Neural cell (in vitro differentiated cells): ENCODE results near the gene ZNF92. TPM values are rescaled to one million over a fixed set of nuclear protein-coding genes. Genes with fewer than 3 reads are reported as not detected.
"Not testable (repeated sequence)": the region's sequence is repeated elsewhere in the genome, so short reads cannot be mapped to it uniquely, and the experiment has no call there.

ENCODE experiments used
- H2AFZ ChIP-seq: fragments of 200-600, 300-800 bp; sonication (generic), shearing (Covaris generic); 2 replicates; pipeline ENCODE4 v1.6.0; 2014; ENCODE audit warnings: low read depth, mild to moderate bottlenecking, antibody characterized with exemption, low read length, moderate library complexity
- H3F3A ChIP-seq: fragments of 200-600 bp; shearing (Covaris generic); 2 replicates; pipeline ENCODE4 v1.6.1; 2016; ENCODE audit warnings: mild to moderate bottlenecking, moderate library complexity, mixed read lengths, antibody characterized with exemption, low read length; ENCODE audit not compliant: insufficient read depth, poor library complexity, severe bottlenecking
- H3K27ac ChIP-seq: fragments of 200-600, 300-800 bp; sonication (generic), shearing (Covaris generic); 2 replicates; pipeline ENCODE4 v1.5.1; 2014; ENCODE audit warnings: mild to moderate bottlenecking, low read length, moderate library complexity
- H3K27me3 ChIP-seq: fragments of 300-800, 200-600 bp; sonication (generic), shearing (Covaris generic); 2 replicates; pipeline ENCODE4 v1.6.0; 2014; ENCODE audit warnings: mild to moderate bottlenecking, low read depth, low read length, moderate library complexity; ENCODE audit not compliant: insufficient read depth
- H3K36me3 ChIP-seq: fragments of 300-800, 200-600 bp; sonication (generic), shearing (Covaris generic); 2 replicates; pipeline ENCODE4 v1.5.1; 2014; ENCODE audit warnings: mild to moderate bottlenecking, antibody characterized with exemption, low read length, moderate library complexity; ENCODE audit not compliant: insufficient read depth
- H3K4me2 ChIP-seq: fragments of 300-800, 200-600 bp; sonication (generic), shearing (Covaris generic); 2 replicates; pipeline ENCODE4 v1.6.0; 2014; ENCODE audit warnings: mild to moderate bottlenecking, low read length
- H3K4me3 ChIP-seq: fragments of 300-800, 200-600 bp; sonication (generic), shearing (Covaris generic); 2 replicates; pipeline ENCODE4 v1.5.1; 2014; ENCODE audit warnings: mild to moderate bottlenecking, low read length, moderate library complexity
- H3K79me2 ChIP-seq: fragments of 200-600 bp; shearing (Covaris generic); replicated peaks from 2 replicates; pipeline ENCODE4 v1.6.0; 2014; ENCODE audit warnings: mild to moderate bottlenecking, low read length, moderate library complexity; ENCODE audit not compliant: insufficient read depth
- H3K9ac ChIP-seq: fragments of 300-800, 200-600 bp; sonication (generic), shearing (Covaris generic); 2 replicates; pipeline ENCODE4 v1.6.1; 2016; ENCODE audit warnings: mild to moderate bottlenecking, low read length, mixed read lengths
- H3K9me2 ChIP-seq: fragments of 200-600 bp; shearing (Covaris generic); 2 replicates; pipeline ENCODE4 v1.6.1; 2016; ENCODE audit warnings: mild to moderate bottlenecking, low read length, mixed read lengths; ENCODE audit not compliant: insufficient read depth
- H3K9me3 ChIP-seq: fragments of 200-600, 300-800 bp; sonication (generic), shearing (Covaris generic); 2 replicates; pipeline ENCODE4 v1.6.1; 2016; ENCODE audit warnings: mild to moderate bottlenecking, mixed run types, low read length, moderate library complexity, mixed read lengths
- H4K20me1 ChIP-seq: fragments of 200-600 bp; shearing (Covaris generic); 2 replicates; pipeline ENCODE4 v1.6.1; 2016; ENCODE audit warnings: mild to moderate bottlenecking, mixed run types; ENCODE audit not compliant: insufficient read depth
- EP300 ChIP-seq: fragments of 450-650 bp; conservative IDR thresholded peaks from 2 replicates; pipeline ENCODE4 v1.6.1; 2014; ENCODE audit warnings: antibody characterized with exemption, mild to moderate bottlenecking, moderate library complexity; ENCODE audit not compliant: poor library complexity, severe bottlenecking
- EZH2 ChIP-seq: fragments of 200-600, 300-800 bp; shearing (Covaris generic), sonication (generic); IDR thresholded peaks from 2 replicates; pipeline ENCODE4 v1.6.1; 2014; ENCODE audit warnings: antibody characterized with exemption, low read length, borderline replicate concordance, mild to moderate bottlenecking; ENCODE audit not compliant: insufficient read depth, poor library complexity, severe bottlenecking
- MXI1 ChIP-seq: fragments of 450-650 bp; conservative IDR thresholded peaks from 2 replicates; pipeline ENCODE4 v1.6.1; 2014; ENCODE audit warnings: antibody characterized with exemption, mild to moderate bottlenecking; ENCODE audit not compliant: poor library complexity, severe bottlenecking
- POLR2AphosphoS5 ChIP-seq: IDR thresholded peaks from 2 replicates; pipeline ENCODE4 v1.6.1; 2012
- RAD21 ChIP-seq: fragments of 450-650 bp; conservative IDR thresholded peaks from 2 replicates; pipeline ENCODE4 v1.6.1; 2014; ENCODE audit warnings: antibody characterized with exemption, mild to moderate bottlenecking, moderate library complexity
- REST ChIP-seq: IDR thresholded peaks from 2 replicates; pipeline ENCODE4 v1.6.1; 2012; ENCODE audit warnings: borderline replicate concordance
- SMC3 ChIP-seq: fragments of 450-650 bp; conservative IDR thresholded peaks from 2 replicates; pipeline ENCODE4 v1.6.1; 2014; ENCODE audit warnings: antibody characterized with exemption, mild to moderate bottlenecking, moderate library complexity; ENCODE audit not compliant: poor library complexity
- TAF1 ChIP-seq: IDR thresholded peaks from 2 replicates; pipeline ENCODE4 v1.6.1; 2012; ENCODE audit warnings: low read depth
- polyA plus RNA-seq: library from polyadenylated mRNA; depleted of rRNA; stranded (reverse); fragments of >200 nt; gene quantifications from 2 replicates; pipeline ENCODE4 v1.2.3, GENCODE V29; 2014
- TF ChIP-seq, protein P1 (sequence below): fragments of 450-650 bp; IDR thresholded peaks from 2 replicates; pipeline ENCODE4 v1.5.1; 2014; ENCODE audit warnings: antibody characterized with exemption, mild to moderate bottlenecking, moderate library complexity; ENCODE audit not compliant: poor library complexity, severe bottlenecking

ZNF92 gene
- polyA plus RNA-seq, 1 donor from 2014 or later, result 23.2 TPM

- Histone ChIP-seq H3K4me2 (no peak overlapping the region), H3K36me3 (no peaks in the 10 kb centered on the region), H3K27me3 (no peaks in the 10 kb centered on the region), H3K9me2 (no peaks in the 10 kb centered on the region), H3K27ac (no peak overlapping the region), H2AFZ (no peak overlapping the region), H3K9me3 (no peaks in the 10 kb centered on the region), H3F3A (no peaks in the 10 kb centered on the region), H4K20me1 (no peaks in the 10 kb centered on the region), H3K9ac (no peak overlapping the region), H3K79me2 (no peaks in the 10 kb centered on the region), H3K4me3 (no peak overlapping the region)
- no peak for TF ChIP-seq MXI1
- no peak for TF ChIP-seq TAF1
- TF ChIP-seq REST, result no peak
Observed at GRCh38 chr7:65444899-65445823, 71.5 kb downstream of the ZNF92 start.

GRCh38 chr7:65447041-65447440 lies 73.4 kb downstream of the ZNF92 start:
- not testable (repeated sequence) for H3K9me3 ChIP-seq, H3K4me3 ChIP-seq, H3K9ac ChIP-seq, H3K4me2 ChIP-seq, H3K9me2 ChIP-seq, H3K27ac ChIP-seq, H3F3A ChIP-seq, H3K79me2 ChIP-seq, H4K20me1 ChIP-seq, H3K36me3 ChIP-seq, H2AFZ ChIP-seq, H3K27me3 ChIP-seq

DNA sequence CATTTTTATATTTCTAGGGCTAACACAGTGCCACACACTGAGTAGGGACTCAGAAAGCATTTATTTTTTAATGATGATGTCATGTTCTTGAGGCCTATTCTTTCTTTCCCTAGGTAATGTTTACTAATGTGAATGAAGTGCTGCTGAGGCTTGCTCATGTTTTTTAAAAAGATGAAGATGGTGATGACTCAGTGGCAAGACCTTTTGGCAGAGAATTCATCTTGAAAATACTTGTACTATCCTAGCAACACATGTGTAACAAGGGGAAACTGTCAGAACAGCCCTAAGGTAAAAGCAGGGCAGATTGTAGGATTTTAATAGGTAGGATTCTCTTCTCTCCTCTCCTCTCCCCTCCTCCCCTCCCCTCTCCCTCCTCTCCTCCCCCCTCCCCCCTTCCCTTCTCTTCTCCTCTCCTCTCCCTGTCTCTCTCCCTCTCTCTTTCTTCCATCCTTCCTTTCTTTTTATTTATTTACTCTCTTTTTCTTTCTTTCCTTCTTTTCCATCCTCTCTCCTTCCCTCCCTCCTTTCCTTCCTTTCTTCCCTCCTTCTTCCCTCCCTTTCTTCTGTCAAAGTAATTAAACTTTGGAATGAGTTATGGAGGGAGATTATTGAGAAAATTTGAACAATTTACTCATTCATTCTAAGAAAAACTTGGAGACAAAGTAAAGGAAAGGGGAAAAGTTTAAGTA lies 75.3 kb downstream of the ZNF92 start:
- H3F3A ChIP-seq, result no peaks in the 10 kb centered on the region
- H2AFZ ChIP-seq, result no peak overlapping the region
- H3K4me2 ChIP-seq, result no peak overlapping the region
- no peak overlapping the region for H3K9ac ChIP-seq
- H3K36me3 ChIP-seq, result no peaks in the 10 kb centered on the region
- no peak overlapping the region for H3K27ac ChIP-seq
- TF ChIP-seq SMC3, result no peak
- no peaks in the 10 kb centered on the region for H3K27me3 ChIP-seq
- no peaks in the 10 kb centered on the region for H3K79me2 ChIP-seq
- no peaks in the 10 kb centered on the region for H4K20me1 ChIP-seq
- H3K4me3 ChIP-seq, result no peak overlapping the region
- no peaks in the 10 kb centered on the region for H3K9me3 ChIP-seq
- no peaks in the 10 kb centered on the region for H3K9me2 ChIP-seq

DNA sequence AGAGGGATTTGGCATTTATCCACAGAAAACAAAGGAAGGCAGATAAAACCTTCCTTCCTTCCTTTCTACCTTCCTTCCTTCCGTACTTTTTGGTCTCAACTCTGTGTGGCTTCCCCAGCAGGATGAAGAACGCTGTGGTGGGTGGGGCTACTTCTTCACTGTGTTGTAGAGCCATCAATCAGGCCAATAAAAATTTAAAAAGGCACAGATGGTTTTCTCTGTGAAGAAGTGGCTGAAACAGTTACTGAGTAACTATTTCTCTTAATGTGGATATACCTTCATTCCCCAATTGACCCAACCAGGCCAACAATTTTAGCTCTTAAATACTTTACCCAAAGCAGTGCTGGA lies 75.8 kb downstream of the ZNF92 start:
- Histone ChIP-seq H3K36me3 (no peaks in the 10 kb centered on the region), H3F3A (no peaks in the 10 kb centered on the region), H3K9ac (no peak overlapping the region), H2AFZ (no peak overlapping the region), H3K27me3 (no peaks in the 10 kb centered on the region), H3K79me2 (no peaks in the 10 kb centered on the region), H3K27ac (no peak overlapping the region), H3K9me2 (no peaks in the 10 kb centered on the region), H3K4me3 (no peak overlapping the region), H3K4me2 (no peak overlapping the region), H4K20me1 (no peaks in the 10 kb centered on the region), H3K9me3 (no peaks in the 10 kb centered on the region)
- TF ChIP-seq RAD21, result no peak
- no peak for TF ChIP-seq EP300
- TF ChIP-seq, protein P1, sequence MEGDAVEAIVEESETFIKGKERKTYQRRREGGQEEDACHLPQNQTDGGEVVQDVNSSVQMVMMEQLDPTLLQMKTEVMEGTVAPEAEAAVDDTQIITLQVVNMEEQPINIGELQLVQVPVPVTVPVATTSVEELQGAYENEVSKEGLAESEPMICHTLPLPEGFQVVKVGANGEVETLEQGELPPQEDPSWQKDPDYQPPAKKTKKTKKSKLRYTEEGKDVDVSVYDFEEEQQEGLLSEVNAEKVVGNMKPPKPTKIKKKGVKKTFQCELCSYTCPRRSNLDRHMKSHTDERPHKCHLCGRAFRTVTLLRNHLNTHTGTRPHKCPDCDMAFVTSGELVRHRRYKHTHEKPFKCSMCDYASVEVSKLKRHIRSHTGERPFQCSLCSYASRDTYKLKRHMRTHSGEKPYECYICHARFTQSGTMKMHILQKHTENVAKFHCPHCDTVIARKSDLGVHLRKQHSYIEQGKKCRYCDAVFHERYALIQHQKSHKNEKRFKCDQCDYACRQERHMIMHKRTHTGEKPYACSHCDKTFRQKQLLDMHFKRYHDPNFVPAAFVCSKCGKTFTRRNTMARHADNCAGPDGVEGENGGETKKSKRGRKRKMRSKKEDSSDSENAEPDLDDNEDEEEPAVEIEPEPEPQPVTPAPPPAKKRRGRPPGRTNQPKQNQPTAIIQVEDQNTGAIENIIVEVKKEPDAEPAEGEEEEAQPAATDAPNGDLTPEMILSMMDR, result no peak
- no peak for TF ChIP-seq MXI1
- no peak for TF ChIP-seq POLR2AphosphoS5
- TF ChIP-seq EZH2, result no peak
